Loucy (cell line): ENCODE data around the gene ZFAND3.

Source experiments
- CTCF ChIP-seq: fragments of 200-600 bp; sonication (generic); conservative IDR thresholded peaks from 2 replicates; pipeline ENCODE4 v1.5.1; 2014; ENCODE audit warnings: mild to moderate bottlenecking, antibody characterized with exemption, low read length
- EZH2phosphoT487 ChIP-seq: fragments of 200-600 bp; IDR thresholded peaks from 2 replicates; pipeline ENCODE4 v1.6.1; 2018; ENCODE audit warnings: antibody characterized with exemption, mild to moderate bottlenecking, moderate library complexity, borderline replicate concordance

- TF ChIP-seq CTCF (no peak), EZH2phosphoT487 (no peak)
These were observed 266.8 kb downstream of the ZFAND3 start for GRCh38 chr6:38086346-38086745.
